ENCODE measurements around the gene FBXL14.

The FBXL14 gene

GRCh38 chr12:1517007-1517406, 77.4 kb downstream of the FBXL14 start:
- peak; percentile 26 for TF ChIP-seq CTCF (IDR thresholded peaks at IDR 0.05)
- H3K4me2 ChIP-seq (ENCODE audit: low read length) = no peak overlapping the region
- no peak overlapping the region for H3K4me3 ChIP-seq (ENCODE audit: low read depth, low read length)
- no peak overlapping the region for H3K27ac ChIP-seq
- no peak overlapping the region for H3K9ac ChIP-seq
- no peaks in the 10 kb centered on the region for H3K79me2 ChIP-seq
- no peaks in the 10 kb centered on the region for H3K27me3 ChIP-seq (ENCODE audit: control insufficient read depth, insufficient read depth, low read length)
- no peak overlapping the region for H2AFZ ChIP-seq
- H3K4me1 ChIP-seq = peaks cover 8% of the 10 kb centered on the region
- no peaks in the 10 kb centered on the region for H3K9me3 ChIP-seq (ENCODE audit: control insufficient read depth, low read length)
- H3K36me3 ChIP-seq (ENCODE audit: control insufficient read depth, insufficient read depth, low read length) = no peaks in the 10 kb centered on the region

All from parathyroid adenoma (tissue), 2 donors.